Lung (tissue), 12 donors: Measurements from ENCODE around the gene CEP20. TPM values are rescaled to one million over a fixed set of nuclear protein-coding genes. Genes with fewer than 3 reads are reported as not detected.

ENCODE experiments used
- ATAC-seq: fragments of 200-7000 bp; cut with Tn5 transposase; one replicate; pipeline ENCODE4 v1.9.1; 2020; ENCODE audit warnings: moderate number of reproducible peaks; ENCODE audit not compliant: insufficient read depth, low FRiP score
- DNase-seq, 3 donors: peaks; one replicate each; pipeline ENCODE4 v3.0.0-alpha.2; 2013 to 2017
- H3K27ac ChIP-seq, 2 donors: one replicate each; pipeline ENCODE4 v1.5.1; 2013; ENCODE audit warnings: mild to moderate bottlenecking in 2 of 2, moderate library complexity in 2 of 2, control low read depth in 1 of 2, inconsistent platforms in 1 of 2, low read depth in 1 of 2, low read length in 1 of 2
- H3K27me3 ChIP-seq, 3 donors: one replicate each; pipeline ENCODE4 v1.5.1; 2013; ENCODE audit warnings: low read length in 2 of 3; ENCODE audit not compliant: control insufficient read depth in 3 of 3, insufficient read depth in 3 of 3
- H3K36me3 ChIP-seq, 4 donors: one replicate each; pipeline ENCODE4 v1.5.1; 2013; ENCODE audit warnings: low read length in 4 of 4, mild to moderate bottlenecking in 1 of 4, moderate library complexity in 1 of 4; ENCODE audit not compliant: control insufficient read depth in 4 of 4, insufficient read depth in 4 of 4
- H3K4me1 ChIP-seq, 5 donors: one replicate each; pipeline ENCODE4 v1.5.1; 2013; ENCODE audit warnings: low read length in 5 of 5, mild to moderate bottlenecking in 2 of 5, moderate library complexity in 1 of 5; ENCODE audit not compliant: control insufficient read depth in 5 of 5, insufficient read depth in 5 of 5
- H3K4me3 ChIP-seq: one replicate; pipeline ENCODE4 v1.5.1; 2013; ENCODE audit warnings: mild to moderate bottlenecking, control low read depth, moderate library complexity
- H3K9ac ChIP-seq, 2 donors: one replicate each; pipeline ENCODE4 v1.5.1; 2013; ENCODE audit warnings: low read length in 2 of 2, control low read depth in 1 of 2; ENCODE audit not compliant: insufficient read depth in 1 of 2
- H3K9me3 ChIP-seq, 4 donors: one replicate each; pipeline ENCODE4 v1.5.1; 2013; ENCODE audit warnings: low read length in 3 of 4, mild to moderate bottlenecking in 1 of 4, moderate library complexity in 1 of 4; ENCODE audit not compliant: control insufficient read depth in 4 of 4, insufficient read depth in 3 of 4
- WGBS, 2 donors: extraction: QIAGEN DNeasy Blood & Tissue Kit; methylation state at CpG; one replicate each; pipeline ENCODE4 v1.1.7; 2013; 5-methylcytosine and 5-hydroxymethylcytosine counted together
- polyA plus RNA-seq, 2 donors: library from polyadenylated mRNA; stranded (reverse); fragments of 200-250 nt; gene quantifications; one replicate each; pipeline ENCODE4 v1.2.1, GENCODE V29; 2013
- total RNA-seq, 2 donors: library from RNA; depleted of rRNA in 1 of 2; stranded (reverse); fragments of >200 nt in 1 of 2; gene quantifications; one replicate each; pipeline ENCODE4 v1.2.1, GENCODE V29; 2014 to 2021
- TF ChIP-seq, protein P1 (sequence below): IDR thresholded peaks from 2 replicates; pipeline ENCODE4 v1.5.1; 2012; ENCODE audit warnings: mild to moderate bottlenecking; ENCODE audit errors: control extremely low read depth, extremely low read depth
- donor health status: control.
- donor health status: control.
- donor health status: Bipolar disorder and iron deficiency.
- donor health status: healthy.
- donor health status: DM: yes; HTN: yes; CAD: no.

The CEP20 gene
- total and polyA plus RNA-seq, 4 donors = 19.0 to 38.5 (median 23.8) TPM

DNA sequence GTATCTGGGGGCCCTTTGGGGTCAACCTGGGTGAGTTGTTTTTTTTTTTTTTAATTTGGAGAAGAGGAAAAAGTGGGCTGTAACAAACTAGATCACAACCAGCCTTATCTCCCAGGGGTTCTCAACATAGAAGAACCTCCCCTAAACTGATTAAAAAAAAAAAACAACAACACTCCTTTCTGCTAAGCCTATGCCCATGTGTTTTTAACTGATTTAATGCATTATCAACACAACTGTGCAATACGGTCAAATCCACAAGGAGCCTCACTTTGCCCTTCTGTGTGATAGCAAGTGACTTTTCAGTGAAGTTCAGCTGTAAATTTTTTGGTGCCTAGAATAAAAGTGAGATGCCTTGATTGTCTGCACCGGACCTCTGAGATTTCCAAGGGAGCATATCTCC, 32.2 kb downstream of the CEP20 start:
- no peaks in the 10 kb centered on the region for H3K36me3 ChIP-seq
- 43 to 54% methylated on average over 2 of the region's 2 CpGs for WGBS, 2 donors
- H3K27ac ChIP-seq = no peak overlapping the region
- no peak for ATAC-seq
- no peak overlapping the region for H3K4me3 ChIP-seq
- no peak for DNase-seq
- H3K4me1 ChIP-seq = peaks cover 0 to 15% (median 0%) of the 10 kb centered on the region in 5 donors
- H3K9me3 ChIP-seq = no peaks in the 10 kb centered on the region
- peaks cover 0 to 41% (median 35%) of the 10 kb centered on the region in 3 donors for H3K27me3 ChIP-seq
- TF ChIP-seq, protein P1, sequence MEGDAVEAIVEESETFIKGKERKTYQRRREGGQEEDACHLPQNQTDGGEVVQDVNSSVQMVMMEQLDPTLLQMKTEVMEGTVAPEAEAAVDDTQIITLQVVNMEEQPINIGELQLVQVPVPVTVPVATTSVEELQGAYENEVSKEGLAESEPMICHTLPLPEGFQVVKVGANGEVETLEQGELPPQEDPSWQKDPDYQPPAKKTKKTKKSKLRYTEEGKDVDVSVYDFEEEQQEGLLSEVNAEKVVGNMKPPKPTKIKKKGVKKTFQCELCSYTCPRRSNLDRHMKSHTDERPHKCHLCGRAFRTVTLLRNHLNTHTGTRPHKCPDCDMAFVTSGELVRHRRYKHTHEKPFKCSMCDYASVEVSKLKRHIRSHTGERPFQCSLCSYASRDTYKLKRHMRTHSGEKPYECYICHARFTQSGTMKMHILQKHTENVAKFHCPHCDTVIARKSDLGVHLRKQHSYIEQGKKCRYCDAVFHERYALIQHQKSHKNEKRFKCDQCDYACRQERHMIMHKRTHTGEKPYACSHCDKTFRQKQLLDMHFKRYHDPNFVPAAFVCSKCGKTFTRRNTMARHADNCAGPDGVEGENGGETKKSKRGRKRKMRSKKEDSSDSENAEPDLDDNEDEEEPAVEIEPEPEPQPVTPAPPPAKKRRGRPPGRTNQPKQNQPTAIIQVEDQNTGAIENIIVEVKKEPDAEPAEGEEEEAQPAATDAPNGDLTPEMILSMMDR = no peak
- peak overlapping the region in 1 of 2 donors; percentile 7 for H3K9ac ChIP-seq

DNA sequence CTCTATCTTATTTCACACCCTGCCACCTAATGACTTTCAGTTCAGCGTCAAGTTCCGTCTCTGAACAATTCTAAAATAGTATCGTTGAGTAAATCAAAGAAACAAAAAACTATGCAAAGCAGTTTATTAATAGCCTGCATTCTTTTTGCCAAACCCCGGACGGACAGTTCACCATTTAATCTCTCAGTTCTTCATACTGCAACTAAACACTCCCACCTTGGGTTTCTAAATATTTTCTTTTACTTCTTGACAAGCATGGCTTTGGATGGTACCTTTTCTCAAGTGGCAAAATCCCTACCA, 32.7 kb downstream of the CEP20 start:
- no peak for ATAC-seq
- TF ChIP-seq, protein P1 = no peak
- no peak overlapping the region for H3K27ac ChIP-seq
- peaks cover 0 to 44% (median 35%) of the 10 kb centered on the region in 3 donors for H3K27me3 ChIP-seq
- H3K36me3 ChIP-seq = no peaks in the 10 kb centered on the region
- H3K9me3 ChIP-seq = no peaks in the 10 kb centered on the region
- no peak overlapping the region for H3K9ac ChIP-seq
- H3K4me3 ChIP-seq = no peak overlapping the region
- no peak for DNase-seq
- H3K4me1 ChIP-seq = peaks cover 0 to 15% (median 0%) of the 10 kb centered on the region in 5 donors
- 36 to 50% methylated on average over 5 of the region's 5 CpGs for WGBS, 2 donors

DNA sequence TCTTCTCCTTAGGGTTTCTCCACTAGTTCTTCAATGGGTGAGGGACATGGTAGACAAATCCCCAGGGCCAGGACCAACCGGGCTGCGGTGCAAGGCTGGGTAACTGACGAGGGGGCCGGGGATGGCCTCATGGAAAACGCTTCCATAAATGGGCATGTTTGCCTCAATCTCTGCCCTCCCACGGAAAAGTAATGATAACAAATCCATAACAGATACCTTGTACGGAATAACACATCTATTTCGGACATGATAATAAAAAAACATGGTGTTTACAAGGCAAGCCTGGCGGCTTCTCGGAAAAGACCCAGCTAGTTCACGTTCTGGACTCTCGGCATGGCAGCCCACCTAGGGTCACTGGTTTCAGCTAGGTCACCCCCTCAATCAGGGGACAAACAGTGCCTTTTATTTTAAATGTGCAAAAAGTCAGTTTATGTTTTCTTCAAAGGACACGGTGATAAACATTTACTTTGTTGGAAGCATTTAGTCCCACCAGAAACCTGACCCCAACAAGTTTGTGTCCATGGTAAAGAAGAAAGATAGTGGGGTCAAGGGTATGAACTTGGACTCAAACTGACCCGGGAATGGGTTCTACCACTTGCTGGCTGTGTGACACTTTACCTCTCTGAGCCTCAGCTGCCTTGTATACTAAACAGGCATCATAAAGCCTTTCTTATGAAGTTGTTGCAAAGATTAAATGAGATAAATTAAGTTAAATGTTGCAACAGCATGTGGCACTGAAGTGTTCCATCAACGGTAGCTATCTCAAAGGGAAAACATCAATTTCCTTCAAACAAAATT, 33.3 kb downstream of the CEP20 start:
- Histone ChIP-seq H3K27ac (no peak overlapping the region), H3K4me1 (peaks cover 0 to 15% (median 0%) of the 10 kb centered on the region in 5 donors), H3K9ac (no peak overlapping the region), H3K27me3 (peaks cover 0 to 47% (median 35%) of the 10 kb centered on the region in 3 donors), H3K9me3 (no peaks in the 10 kb centered on the region), H3K4me3 (no peak overlapping the region), H3K36me3 (no peaks in the 10 kb centered on the region)
- ATAC-seq = no peak
- TF ChIP-seq, protein P1 = no peak
- no peak for DNase-seq
- 70 to 75% methylated on average over 15 of the region's 15 CpGs for WGBS, 2 donors
